GM10847 (cell line): ENCODE results near the gene CEP112.

Experiments
- POLR2A ChIP-seq: IDR thresholded peaks from 2 replicates; pipeline ENCODE4 v1.6.1; 2011; ENCODE audit not compliant: insufficient read length; ENCODE audit errors: extremely low read depth

Gene CEP112

GRCh38 chr17:65679165-65679845, 512.6 kb downstream of the CEP112 start:
- TF ChIP-seq POLR2A = no peak

- TF ChIP-seq POLR2A = no peak
Measured at GRCh38 chr17:65678546-65678945, 513.4 kb downstream of the CEP112 start.

GRCh38 chr17:65677932-65678331, 514.0 kb downstream of the CEP112 start:
- no peak for TF ChIP-seq POLR2A

GRCh38 chr17:65674246-65675045, 517.5 kb downstream of the CEP112 start:
- TF ChIP-seq POLR2A = no peak

- no peak for TF ChIP-seq POLR2A
Measured at GRCh38 chr17:65670667-65671371, 521.1 kb downstream of the CEP112 start.

- no peak for TF ChIP-seq POLR2A
Measured at GRCh38 chr17:65668211-65668610, 523.7 kb downstream of the CEP112 start.

GRCh38 chr17:65667656-65668055, 524.3 kb downstream of the CEP112 start:
- TF ChIP-seq POLR2A = no peak

- TF ChIP-seq POLR2A = no peak
Measured at GRCh38 chr17:65666876-65667321, 525.0 kb downstream of the CEP112 start.

- no peak for TF ChIP-seq POLR2A
Measured at GRCh38 chr17:65665966-65666365, 526.0 kb downstream of the CEP112 start.

GRCh38 chr17:65664696-65665095, 527.2 kb downstream of the CEP112 start:
- no peak for TF ChIP-seq POLR2A

GRCh38 chr17:65664266-65664665, 527.7 kb downstream of the CEP112 start:
- TF ChIP-seq POLR2A = no peak

- no peak for TF ChIP-seq POLR2A
Measured at GRCh38 chr17:65662196-65662595, 529.7 kb downstream of the CEP112 start.

GRCh38 chr17:65660947-65661346, 531.0 kb downstream of the CEP112 start:
- TF ChIP-seq POLR2A = no peak

- no peak for TF ChIP-seq POLR2A
Measured at GRCh38 chr17:65660078-65660477, 531.9 kb downstream of the CEP112 start.

- no peak for TF ChIP-seq POLR2A
Measured at GRCh38 chr17:65659512-65659911, 532.4 kb downstream of the CEP112 start.
